ENCODE measurements around the gene HENMT1.
A peak's percentile ranks its signal among the peaks of the same experiment; 100 is the strongest.
"Not testable (repeated sequence)": the region's sequence is repeated elsewhere in the genome, so short reads cannot be mapped to it uniquely, and the experiment has no call there.

Gene HENMT1

GRCh38 chr1:108670131-108670773 is 9.4 kb upstream of the HENMT1 start:
- Histone ChIP-seq H3K4me1 (ENCODE audit: control insufficient read depth, insufficient read depth, low read length) (no peaks in the 10 kb centered on the region), H3K36me3 (ENCODE audit: control insufficient read depth in 2 of 2, insufficient read depth in 2 of 2, low read length in 2 of 2) (no peaks in the 10 kb centered on the region), H3K9ac (ENCODE audit: low read length in 2 of 2) (no peak overlapping the region), H3K27me3 (ENCODE audit: control insufficient read depth in 1 of 2, insufficient read depth in 2 of 2, low read length in 2 of 2) (peaks cover 0 to 6% of the 10 kb centered on the region in 2 donors), H3K9me3 (ENCODE audit: control insufficient read depth in 2 of 2, low read length in 2 of 2) (no peaks in the 10 kb centered on the region), H3K4me3 (ENCODE audit: low read length in 2 of 2) (no peak overlapping the region), H3K27ac (ENCODE audit: low read length) (no peak overlapping the region)

- Histone ChIP-seq H3K36me3 (ENCODE audit: control insufficient read depth in 2 of 2, insufficient read depth in 2 of 2, low read length in 2 of 2) (no peaks in the 10 kb centered on the region), H3K9ac (ENCODE audit: low read length in 2 of 2) (no peak overlapping the region), H3K27ac (ENCODE audit: low read length) (no peak overlapping the region), H3K4me3 (ENCODE audit: low read length in 2 of 2) (no peak overlapping the region), H3K4me1 (ENCODE audit: control insufficient read depth, insufficient read depth, low read length) (no peaks in the 10 kb centered on the region), H3K27me3 (ENCODE audit: control insufficient read depth in 1 of 2, insufficient read depth in 2 of 2, low read length in 2 of 2) (peaks cover 0 to 6% of the 10 kb centered on the region in 2 donors), H3K9me3 (ENCODE audit: control insufficient read depth in 2 of 2, low read length in 2 of 2) (no peaks in the 10 kb centered on the region)
Measured at GRCh38 chr1:108669679-108670078, 8.8 kb upstream of the HENMT1 start.

DNA sequence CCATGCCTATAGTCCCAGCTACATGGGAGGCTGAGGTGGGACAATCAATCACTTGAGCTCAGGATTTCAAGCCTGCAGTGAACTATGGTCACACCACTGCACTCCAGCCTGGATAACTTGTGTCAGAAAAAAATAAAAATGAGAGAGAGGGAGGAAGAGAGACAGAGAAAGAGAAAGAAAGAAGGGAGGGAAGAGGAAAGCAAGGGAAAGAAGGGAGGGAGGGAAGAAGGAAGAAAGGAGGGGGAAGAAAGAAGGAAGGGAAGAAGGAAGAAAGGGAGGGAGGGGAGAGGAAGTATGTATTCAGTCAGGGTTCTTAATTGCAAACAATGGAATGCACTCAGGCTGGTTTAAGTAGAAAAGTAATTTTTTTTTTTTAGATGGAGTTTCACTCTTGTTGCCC is 7.9 kb upstream of the HENMT1 start:
- H3K27ac ChIP-seq (ENCODE audit: low read length): no peak overlapping the region
- H3K4me3 ChIP-seq (ENCODE audit: low read length in 2 of 2): no peak overlapping the region
- H3K9me3 ChIP-seq (ENCODE audit: control insufficient read depth in 2 of 2, low read length in 2 of 2): no peaks in the 10 kb centered on the region
- peaks cover 0 to 6% of the 10 kb centered on the region in 2 donors for H3K27me3 ChIP-seq (ENCODE audit: control insufficient read depth in 1 of 2, insufficient read depth in 2 of 2, low read length in 2 of 2)
- no peaks in the 10 kb centered on the region for H3K36me3 ChIP-seq (ENCODE audit: control insufficient read depth in 2 of 2, insufficient read depth in 2 of 2, low read length in 2 of 2)
- no peaks in the 10 kb centered on the region for H3K4me1 ChIP-seq (ENCODE audit: control insufficient read depth, insufficient read depth, low read length)
- no peak overlapping the region for H3K9ac ChIP-seq (ENCODE audit: low read length in 2 of 2)

DNA sequence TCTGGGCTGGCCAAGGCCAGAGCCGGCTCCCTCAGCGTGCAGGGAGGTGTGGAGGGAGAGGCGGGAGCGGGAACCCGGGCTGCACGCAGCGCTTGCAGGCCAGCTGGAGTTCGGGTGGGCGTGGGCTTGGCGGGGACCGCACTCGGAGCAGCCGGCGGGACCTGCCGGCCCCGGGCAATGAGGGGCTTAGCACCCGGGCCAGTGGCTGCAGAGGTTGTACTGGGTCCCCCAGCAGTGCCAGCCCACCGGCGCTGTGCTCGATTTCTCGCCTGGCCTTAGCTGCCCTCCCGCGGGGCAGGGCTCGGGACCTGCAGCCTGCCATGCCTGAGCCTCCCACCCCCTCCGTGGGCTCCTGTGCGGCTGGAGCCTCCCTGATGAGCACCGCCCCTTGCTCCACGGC is 6.5 kb upstream of the HENMT1 start:
- not testable (repeated sequence) for H3K9ac ChIP-seq (ENCODE audit: low read length in 2 of 2); H3K27me3 ChIP-seq (ENCODE audit: control insufficient read depth in 1 of 2, insufficient read depth in 2 of 2, low read length in 2 of 2); H3K9me3 ChIP-seq (ENCODE audit: control insufficient read depth in 2 of 2, low read length in 2 of 2); H3K27ac ChIP-seq (ENCODE audit: low read length); H3K4me3 ChIP-seq (ENCODE audit: low read length in 2 of 2); H3K4me1 ChIP-seq (ENCODE audit: control insufficient read depth, insufficient read depth, low read length); H3K36me3 ChIP-seq (ENCODE audit: control insufficient read depth in 2 of 2, insufficient read depth in 2 of 2, low read length in 2 of 2)

GRCh38 chr1:108665771-108666170 is 4.9 kb upstream of the HENMT1 start:
- no peaks in the 10 kb centered on the region for H3K9me3 ChIP-seq (ENCODE audit: control insufficient read depth in 2 of 2, low read length in 2 of 2)
- no peak overlapping the region for H3K4me3 ChIP-seq (ENCODE audit: low read length in 2 of 2)
- peaks cover 4% of the 10 kb centered on the region for H3K4me1 ChIP-seq (ENCODE audit: control insufficient read depth, insufficient read depth, low read length)
- peaks cover 0 to 3% of the 10 kb centered on the region in 2 donors for H3K27me3 ChIP-seq (ENCODE audit: control insufficient read depth in 1 of 2, insufficient read depth in 2 of 2, low read length in 2 of 2)
- no peak overlapping the region for H3K27ac ChIP-seq (ENCODE audit: low read length)
- no peak overlapping the region for H3K9ac ChIP-seq (ENCODE audit: low read length in 2 of 2)
- no peaks in the 10 kb centered on the region for H3K36me3 ChIP-seq (ENCODE audit: control insufficient read depth in 2 of 2, insufficient read depth in 2 of 2, low read length in 2 of 2)

GRCh38 chr1:108665067-108665466 is 4.2 kb upstream of the HENMT1 start:
- no peaks in the 10 kb centered on the region for H3K9me3 ChIP-seq (ENCODE audit: control insufficient read depth in 2 of 2, low read length in 2 of 2)
- no peak overlapping the region for H3K9ac ChIP-seq (ENCODE audit: low read length in 2 of 2)
- no peaks in the 10 kb centered on the region for H3K36me3 ChIP-seq (ENCODE audit: control insufficient read depth in 2 of 2, insufficient read depth in 2 of 2, low read length in 2 of 2)
- H3K27me3 ChIP-seq (ENCODE audit: control insufficient read depth in 1 of 2, insufficient read depth in 2 of 2, low read length in 2 of 2): no peaks in the 10 kb centered on the region
- H3K4me3 ChIP-seq (ENCODE audit: low read length in 2 of 2): no peak overlapping the region
- peaks cover 4% of the 10 kb centered on the region for H3K4me1 ChIP-seq (ENCODE audit: control insufficient read depth, insufficient read depth, low read length)
- H3K27ac ChIP-seq (ENCODE audit: low read length): no peak overlapping the region

DNA sequence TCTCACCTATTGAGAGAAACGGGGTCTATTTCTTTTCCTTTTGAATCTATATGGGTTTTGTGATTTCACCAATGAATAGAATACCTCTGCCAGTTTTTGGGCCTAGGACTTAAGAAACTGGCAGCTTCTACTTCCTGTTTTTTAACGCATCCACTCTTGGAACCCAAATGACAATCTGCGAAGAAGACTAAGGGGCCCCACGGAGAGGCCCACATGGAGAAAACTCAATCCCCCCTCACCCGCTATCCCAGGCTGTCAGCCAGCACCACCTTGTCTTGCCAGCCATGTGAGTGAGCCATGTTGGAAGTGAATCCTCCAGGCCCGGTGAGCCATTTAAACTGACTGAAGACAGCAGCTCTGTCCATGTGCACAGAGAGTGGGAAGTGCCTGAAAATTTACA is 3.6 kb upstream of the HENMT1 start:
- H3K9ac ChIP-seq (ENCODE audit: low read length in 2 of 2): no peak overlapping the region
- H3K27ac ChIP-seq (ENCODE audit: low read length): no peak overlapping the region
- no peaks in the 10 kb centered on the region for H3K36me3 ChIP-seq (ENCODE audit: control insufficient read depth in 2 of 2, insufficient read depth in 2 of 2, low read length in 2 of 2)
- peaks cover 4% of the 10 kb centered on the region for H3K4me1 ChIP-seq (ENCODE audit: control insufficient read depth, insufficient read depth, low read length)
- no peaks in the 10 kb centered on the region for H3K9me3 ChIP-seq (ENCODE audit: control insufficient read depth in 2 of 2, low read length in 2 of 2)
- no peaks in the 10 kb centered on the region for H3K27me3 ChIP-seq (ENCODE audit: control insufficient read depth in 1 of 2, insufficient read depth in 2 of 2, low read length in 2 of 2)
- H3K4me3 ChIP-seq (ENCODE audit: low read length in 2 of 2): no peak overlapping the region

DNA sequence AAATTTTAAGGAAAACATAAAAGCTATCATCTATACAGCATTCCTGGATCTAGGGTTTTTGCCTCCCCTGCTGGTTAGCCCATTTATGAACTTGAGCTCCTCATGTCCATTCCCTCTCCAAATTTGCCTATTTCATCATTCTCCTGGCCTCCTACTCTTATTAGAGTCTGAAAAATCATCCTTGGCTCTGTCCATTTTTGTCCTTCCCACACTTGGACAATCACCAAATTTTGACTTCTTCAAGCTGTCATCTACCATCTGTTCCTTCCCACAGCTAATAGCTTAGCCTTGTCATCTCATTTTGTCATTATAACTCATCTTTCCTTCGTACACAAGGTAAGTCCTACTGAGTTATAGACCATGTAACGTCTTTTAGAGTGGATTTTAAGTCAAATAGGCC is 2.2 kb upstream of the HENMT1 start:
- Histone ChIP-seq H3K4me3 (ENCODE audit: low read length in 2 of 2) (no peak overlapping the region), H3K9me3 (ENCODE audit: control insufficient read depth in 2 of 2, low read length in 2 of 2) (no peaks in the 10 kb centered on the region), H3K36me3 (ENCODE audit: control insufficient read depth in 2 of 2, insufficient read depth in 2 of 2, low read length in 2 of 2) (no peaks in the 10 kb centered on the region), H3K9ac (ENCODE audit: low read length in 2 of 2) (no peak overlapping the region), H3K4me1 (ENCODE audit: control insufficient read depth, insufficient read depth, low read length) (peaks cover 4% of the 10 kb centered on the region), H3K27ac (ENCODE audit: low read length) (peak overlapping the region; percentile 31), H3K27me3 (ENCODE audit: control insufficient read depth in 1 of 2, insufficient read depth in 2 of 2, low read length in 2 of 2) (no peaks in the 10 kb centered on the region)

DNA sequence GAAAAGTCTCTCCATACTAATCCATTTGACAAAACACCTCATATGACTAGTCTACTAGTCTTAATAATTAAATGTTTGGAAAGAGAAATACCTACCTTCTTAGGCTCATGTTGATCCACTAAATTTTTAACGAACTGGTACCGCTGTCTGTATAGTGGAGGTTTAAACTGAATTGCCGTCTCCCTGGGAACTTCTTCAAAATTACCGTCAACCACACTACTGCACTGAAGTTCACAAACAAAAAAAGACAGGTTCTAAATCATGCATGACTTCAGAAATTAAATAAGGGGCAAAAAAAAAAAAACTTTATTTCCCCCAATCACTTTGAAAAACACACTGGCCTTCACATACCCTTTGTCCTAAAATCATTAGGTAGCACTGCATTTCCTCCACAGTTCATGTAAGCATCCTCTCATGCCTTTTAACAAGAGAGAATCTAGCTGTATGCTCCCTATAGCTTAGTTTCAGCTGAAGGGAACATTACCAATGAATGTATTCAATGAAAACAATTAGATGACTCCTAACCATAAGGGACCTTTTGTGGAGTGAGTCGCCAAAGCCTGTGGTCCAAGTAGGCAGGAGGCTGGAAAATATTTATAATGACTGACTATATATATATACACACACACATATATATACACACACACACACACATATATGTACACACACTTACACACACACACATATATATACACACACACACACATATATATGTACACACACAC is 3.4 kb downstream of the HENMT1 start:
- no peak overlapping the region for H3K4me3 ChIP-seq (ENCODE audit: low read length in 2 of 2)
- H3K27ac ChIP-seq (ENCODE audit: low read length): no peak overlapping the region
- H3K9ac ChIP-seq (ENCODE audit: low read length in 2 of 2): no peak overlapping the region
- no peaks in the 10 kb centered on the region for H3K9me3 ChIP-seq (ENCODE audit: control insufficient read depth in 2 of 2, low read length in 2 of 2)
- H3K27me3 ChIP-seq (ENCODE audit: control insufficient read depth in 1 of 2, insufficient read depth in 2 of 2, low read length in 2 of 2): no peaks in the 10 kb centered on the region
- no peaks in the 10 kb centered on the region for H3K36me3 ChIP-seq (ENCODE audit: control insufficient read depth in 2 of 2, insufficient read depth in 2 of 2, low read length in 2 of 2)
- peaks cover 4% of the 10 kb centered on the region for H3K4me1 ChIP-seq (ENCODE audit: control insufficient read depth, insufficient read depth, low read length)

DNA sequence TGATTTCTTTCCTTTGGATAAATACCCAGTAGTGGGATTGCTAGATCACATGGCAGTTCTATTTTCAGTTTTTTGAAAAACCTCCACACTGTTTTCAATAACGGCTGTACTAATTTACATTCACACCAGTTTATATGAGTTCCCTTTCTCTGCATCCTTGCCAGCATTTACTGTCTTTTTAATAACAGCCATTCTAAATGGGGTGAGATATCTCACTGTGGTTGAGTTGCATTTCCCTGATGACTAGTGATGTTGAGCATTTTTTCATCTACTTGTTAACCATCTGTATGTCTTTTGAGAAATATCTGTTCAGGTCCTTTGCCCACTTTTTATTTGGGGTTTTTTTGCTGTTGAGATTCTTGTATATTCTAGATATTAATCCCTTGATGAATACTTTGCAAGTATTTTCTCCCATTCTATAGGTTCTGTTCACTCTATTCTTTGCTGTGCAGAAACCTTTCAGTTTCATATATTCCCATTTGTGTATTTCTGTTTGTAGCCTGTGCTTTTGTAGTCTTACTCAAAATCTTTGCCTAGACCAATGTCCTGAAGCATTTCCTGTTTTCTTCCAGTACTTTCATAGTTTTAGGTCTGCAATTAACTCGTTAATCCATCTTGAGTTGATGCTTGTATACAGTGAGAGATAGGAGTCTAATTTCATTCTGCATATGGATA is 7.3 kb downstream of the HENMT1 start:
- Histone ChIP-seq H3K9ac (ENCODE audit: low read length in 2 of 2) (no peak overlapping the region), H3K4me3 (ENCODE audit: low read length in 2 of 2) (no peak overlapping the region)

More for the DNA sequence above, 7.3 kb downstream of the HENMT1 start:
- Histone ChIP-seq H3K27me3 (ENCODE audit: control insufficient read depth in 1 of 2, insufficient read depth in 2 of 2, low read length in 2 of 2) (no peaks in the 10 kb centered on the region), H3K27ac (ENCODE audit: low read length) (no peak overlapping the region), H3K36me3 (ENCODE audit: control insufficient read depth in 2 of 2, insufficient read depth in 2 of 2, low read length in 2 of 2) (peaks cover 0 to 2% of the 10 kb centered on the region in 2 donors), H3K4me1 (ENCODE audit: control insufficient read depth, insufficient read depth, low read length) (no peaks in the 10 kb centered on the region), H3K9me3 (ENCODE audit: control insufficient read depth in 2 of 2, low read length in 2 of 2) (peaks cover 0 to 5% of the 10 kb centered on the region in 2 donors)
